SK-N-SH (cell line): ENCODE measurements around the gene CALML3. TPM values are rescaled to one million over a fixed set of nuclear protein-coding genes. Genes with fewer than 3 reads are reported as not detected.

ENCODE experiments used
- CTCF ChIA-PET: fragments of 300-600, 350-600 bp; formaldehyde crosslinking; extraction: SDS; loops from one replicate; lab custom pipeline; 2021; lab: Yijun Ruan, JAX
- POLR2A ChIA-PET: fragments of 350-600 bp; sonication (Branson Sonifier 250); formaldehyde crosslinking; extraction: SDS; loops from one replicate; lab custom pipeline; 2020; ENCODE audit warnings: antibody characterized with exemption, inconsistent platforms; lab: Yijun Ruan, JAX
- DNase-seq: peaks from one replicate; pipeline ENCODE4 v3.0.0; 2012
- H2AFZ ChIP-seq: fragments of 200-600 bp; sonication (generic); 2 replicates; pipeline ENCODE4 v1.8.1; 2016; ENCODE audit warnings: antibody characterized with exemption, mild to moderate bottlenecking, low read depth
- H3F3A ChIP-seq: fragments of 200-600 bp; sonication (generic); replicated peaks from 2 replicates; pipeline ENCODE3; 2016; ENCODE audit warnings: antibody characterized with exemption, mild to moderate bottlenecking; ENCODE audit not compliant: insufficient read depth
- H3K27ac ChIP-seq, 2 experiments: fragments of 200-500 bp in 1 of 2; fragments of 200-600 bp in 1 of 2; sonication (Bioruptor generic) in 1 of 2; sonication (generic), shearing (Covaris generic) in 1 of 2; 2 replicates each; pipeline versions ENCODE4 v1.5.1 to v1.6.1; 2014 to 2016; ENCODE audit warnings: low read depth in 2 of 2, inconsistent platforms in 1 of 2, low read length in 1 of 2, mild to moderate bottlenecking in 1 of 2, mixed read lengths in 1 of 2
- H3K27me3 ChIP-seq: fragments of 200-600 bp; sonication (generic), shearing (Covaris generic); 2 replicates; pipeline ENCODE4 v1.6.1; 2016; ENCODE audit warnings: mixed run types; ENCODE audit not compliant: insufficient read depth
- H3K36me3 ChIP-seq, 2 experiments: fragments of 200-500 bp in 1 of 2; fragments of 200-600 bp in 1 of 2; sonication (Bioruptor generic) in 1 of 2; sonication (generic) in 1 of 2; replicated peaks in 1 of 2; 2 replicates each; pipeline versions ENCODE3 to v1.5.1; 2014 to 2016; ENCODE audit warnings: low read length in 1 of 2, mild to moderate bottlenecking in 1 of 2; ENCODE audit not compliant: insufficient read depth in 2 of 2, control insufficient read depth in 1 of 2
- H3K4me1 ChIP-seq, 2 experiments: fragments of 200-500 bp in 1 of 2; fragments of 200-600 bp in 1 of 2; sonication (Bioruptor generic) in 1 of 2; sonication (generic), shearing (Covaris generic) in 1 of 2; 2 replicates each; pipeline versions ENCODE4 v1.5.1 to v1.6.1; 2014 to 2016; ENCODE audit warnings: low read depth in 1 of 2, low read length in 1 of 2, mixed run types in 1 of 2; ENCODE audit not compliant: insufficient read depth in 2 of 2, control insufficient read depth in 1 of 2
- H3K4me2 ChIP-seq: fragments of 200-600 bp; sonication (generic), shearing (Covaris generic); 2 replicates; pipeline ENCODE4 v1.6.1; 2017; ENCODE audit warnings: mixed run types
- H3K4me3 ChIP-seq, 2 experiments: fragments of 200-500 bp in 1 of 2; fragments of 200-600 bp in 1 of 2; sonication (Bioruptor generic) in 1 of 2; sonication (generic), shearing (Covaris generic) in 1 of 2; 2 replicates each; pipeline versions ENCODE4 v1.5.1 to v1.8.1; 2014 to 2016; ENCODE audit warnings: low read depth in 2 of 2, inconsistent platforms in 1 of 2, low read length in 1 of 2, mild to moderate bottlenecking in 1 of 2, mixed read lengths in 1 of 2, moderate library complexity in 1 of 2
- H3K79me2 ChIP-seq: fragments of 200-600 bp; sonication (generic); 2 replicates; pipeline ENCODE4 v1.8.1; 2017; ENCODE audit warnings: mild to moderate bottlenecking; ENCODE audit not compliant: insufficient read depth
- H3K9ac ChIP-seq: fragments of 200-600 bp; sonication (generic); 2 replicates; pipeline ENCODE4 v1.6.1; 2017; ENCODE audit warnings: mixed run types
- H3K9me2 ChIP-seq: fragments of 200-600 bp; sonication (generic); 2 replicates; pipeline ENCODE4 v1.6.1; 2017; ENCODE audit warnings: mixed run types
- H3K9me3 ChIP-seq: fragments of 200-600 bp; sonication (generic); 2 replicates; pipeline ENCODE4 v1.6.1; 2017; ENCODE audit warnings: mixed run types, mild to moderate bottlenecking, moderate library complexity
- H4K20me1 ChIP-seq: fragments of 200-600 bp; sonication (generic); 2 replicates; pipeline ENCODE4 v1.6.1; 2017; ENCODE audit warnings: mild to moderate bottlenecking, mixed run types; ENCODE audit not compliant: insufficient read depth
- EP300 ChIP-seq, 2 experiments: IDR thresholded peaks; 2 replicates each; pipeline versions ENCODE4 v1.4.0 to v1.6.1; 2012; ENCODE audit warnings: borderline replicate concordance in 1 of 2, low read depth in 1 of 2, low read length in 1 of 2
- GATA2 ChIP-seq: sonication (generic); formaldehyde crosslinking; IDR thresholded peaks from 2 replicates; pipeline ENCODE4 v1.5.0; 2020; ENCODE audit warnings: mild to moderate bottlenecking, missing genetic modification reagents
- JUND ChIP-seq: IDR thresholded peaks from 2 replicates; pipeline ENCODE4 v1.4.0; 2012
- MAX ChIP-seq: IDR thresholded peaks from 2 replicates; pipeline ENCODE4 v1.4.0; 2012; ENCODE audit warnings: low read depth
- MEF2A ChIP-seq: IDR thresholded peaks from 2 replicates; pipeline ENCODE4 v1.4.0; 2012; ENCODE audit warnings: low read depth, borderline replicate concordance
- POLR2AphosphoS5 ChIP-seq: IDR thresholded peaks from 2 replicates; pipeline ENCODE4 v1.6.1; 2012; ENCODE audit warnings: low read depth, low read length
- RAD21 ChIP-seq: IDR thresholded peaks from 2 replicates; pipeline ENCODE4 v1.6.1; 2012; ENCODE audit warnings: mild to moderate bottlenecking, low read length
- RCOR1 ChIP-seq: fragments of 150-350 bp; IDR thresholded peaks from 2 replicates; pipeline ENCODE4 v1.6.1; 2017; ENCODE audit warnings: antibody characterized with exemption, low read length
- REST ChIP-seq: IDR thresholded peaks from 2 replicates; pipeline ENCODE4 v1.6.1; 2012; ENCODE audit warnings: mild to moderate bottlenecking, low read depth, low read length, moderate library complexity
- RXRA ChIP-seq: IDR thresholded peaks from 2 replicates; pipeline ENCODE4 v1.4.0; 2012; ENCODE audit warnings: low read depth, mild to moderate bottlenecking, borderline replicate concordance
- SMC3 ChIP-seq: IDR thresholded peaks from 2 replicates; pipeline ENCODE4 v1.6.1; 2012; ENCODE audit warnings: low read depth, low read length, improper control_type of control experiment
- TCF12 ChIP-seq: IDR thresholded peaks from 2 replicates; pipeline ENCODE4 v1.4.0; 2012
- YY1 ChIP-seq: IDR thresholded peaks from 2 replicates; pipeline ENCODE4 v1.4.0; 2012; ENCODE audit warnings: low read depth, mild to moderate bottlenecking
- ZBTB33 ChIP-seq: IDR thresholded peaks from 2 replicates; pipeline ENCODE4 v1.4.0; 2012; ENCODE audit warnings: low read depth, borderline replicate concordance
- WGBS: methylation state at CpG from one replicate; pipeline ENCODE4 v1.1.6; 2017; ENCODE audit warnings: low lambda C conversion rate; 5-methylcytosine and 5-hydroxymethylcytosine counted together
- polyA plus RNA-seq, 3 experiments: library from polyadenylated mRNA; depleted of rRNA; stranded (reverse); fragments of >200 nt; gene quantifications; 2 replicates each; pipeline ENCODE4 v1.2.3, GENCODE V29; 2012

Gene CALML3
- polyA plus RNA-seq, 1 of the 3 experiments (the other 2 are of a cell fraction) = not detected

- CTCF ChIA-PET = no interaction called here
- Histone ChIP-seq H3K9me2 (no peaks in the 10 kb centered on the region), H2AFZ (no peak overlapping the region)
Observed at GRCh38 chr10:5532618-5533097, 7.9 kb downstream of the CALML3 start.

GRCh38 chr10:5533098-5533731 lies 8.5 kb downstream of the CALML3 start:
- no peak for TF ChIP-seq SMC3
- no peak for TF ChIP-seq REST
- TF ChIP-seq MEF2A = no peak
- TF ChIP-seq ZBTB33 = no peak
- no peak for TF ChIP-seq TCF12
- no peak for TF ChIP-seq POLR2AphosphoS5
- TF ChIP-seq RXRA = no peak
- TF ChIP-seq YY1 = no peak
- no peak for TF ChIP-seq GATA2 (CRISPR knock-in tag)
- no peak for TF ChIP-seq RCOR1
- no peak for TF ChIP-seq JUND
- Histone ChIP-seq H3K27me3 (no peaks in the 10 kb centered on the region), H4K20me1 (no peaks in the 10 kb centered on the region), H3K9ac (no peak overlapping the region), H3K9me3 (no peaks in the 10 kb centered on the region), H3F3A (no peaks in the 10 kb centered on the region), H3K4me3 (no peak overlapping the region), H3K9me2 (no peaks in the 10 kb centered on the region), H3K27ac (no peak overlapping the region), H3K79me2 (no peaks in the 10 kb centered on the region), H3K4me1 (no peaks in the 10 kb centered on the region), H2AFZ (no peak overlapping the region), H3K36me3 (no peaks in the 10 kb centered on the region), H3K4me2 (no peak overlapping the region)
- CTCF ChIA-PET = no interaction called here
- no peak for DNase-seq
- WGBS = 87% methylated on average over 19 of the region's 21 CpGs
- POLR2A ChIA-PET = no interaction called here

More at GRCh38 chr10:5532618-5533097, 7.9 kb downstream of the CALML3 start:
- Histone ChIP-seq H3F3A (no peaks in the 10 kb centered on the region), H3K36me3 (no peaks in the 10 kb centered on the region), H3K9me3 (no peaks in the 10 kb centered on the region), H3K27ac (no peak overlapping the region), H3K4me2 (no peak overlapping the region), H4K20me1 (no peaks in the 10 kb centered on the region), H3K27me3 (no peaks in the 10 kb centered on the region), H3K79me2 (no peaks in the 10 kb centered on the region), H3K4me3 (no peak overlapping the region), H3K9ac (no peak overlapping the region), H3K4me1 (no peaks in the 10 kb centered on the region)
- POLR2A ChIA-PET = no interaction called here
- no peak for DNase-seq
- WGBS = 78% methylated on average over 6 of the region's 6 CpGs
- no peak for TF ChIP-seq TCF12
- no peak for TF ChIP-seq RAD21
- TF ChIP-seq EP300 (IDR thresholded peaks at IDR 0.05; ENCODE audit: borderline replicate concordance in 1 of 2, low read depth in 1 of 2, low read length in 1 of 2) = no peak
- no peak for TF ChIP-seq MAX
